Neural progenitor cell (in vitro differentiated cells): Measurements from ENCODE around the gene PRIMA1.

Source experiments
- EZH2 ChIP-seq: fragments of 200-600 bp; sonication (generic); IDR thresholded peaks from 2 replicates; pipeline ENCODE4 v1.6.1; 2017; ENCODE audit warnings: antibody characterized with exemption, mild to moderate bottlenecking, moderate library complexity
- TF ChIP-seq, protein P1 (sequence below): fragments of 200-600 bp; sonication (generic); IDR thresholded peaks from 2 replicates; pipeline ENCODE4 v1.5.1; 2017; ENCODE audit warnings: antibody characterized with exemption, mild to moderate bottlenecking

DNA sequence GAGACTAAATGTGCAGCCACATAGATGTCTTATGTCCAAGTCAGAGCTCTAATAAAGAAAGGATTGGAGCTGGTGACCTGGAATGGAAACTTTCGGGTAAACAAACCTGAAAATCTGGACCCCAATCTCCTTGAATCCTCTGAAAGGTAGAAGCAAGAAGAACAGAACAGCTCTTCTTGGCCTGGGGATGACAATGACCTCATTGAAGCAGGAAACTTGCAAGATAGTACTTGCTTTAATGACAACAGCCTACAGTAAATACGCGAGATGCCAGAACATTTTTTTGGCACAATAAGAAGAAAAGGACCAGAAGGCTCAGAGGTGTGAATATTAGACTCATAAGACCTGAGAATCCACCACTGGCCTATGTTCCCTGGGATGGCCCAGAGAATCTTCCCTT, 4.1 kb upstream of the PRIMA1 start:
- TF ChIP-seq, protein P1, sequence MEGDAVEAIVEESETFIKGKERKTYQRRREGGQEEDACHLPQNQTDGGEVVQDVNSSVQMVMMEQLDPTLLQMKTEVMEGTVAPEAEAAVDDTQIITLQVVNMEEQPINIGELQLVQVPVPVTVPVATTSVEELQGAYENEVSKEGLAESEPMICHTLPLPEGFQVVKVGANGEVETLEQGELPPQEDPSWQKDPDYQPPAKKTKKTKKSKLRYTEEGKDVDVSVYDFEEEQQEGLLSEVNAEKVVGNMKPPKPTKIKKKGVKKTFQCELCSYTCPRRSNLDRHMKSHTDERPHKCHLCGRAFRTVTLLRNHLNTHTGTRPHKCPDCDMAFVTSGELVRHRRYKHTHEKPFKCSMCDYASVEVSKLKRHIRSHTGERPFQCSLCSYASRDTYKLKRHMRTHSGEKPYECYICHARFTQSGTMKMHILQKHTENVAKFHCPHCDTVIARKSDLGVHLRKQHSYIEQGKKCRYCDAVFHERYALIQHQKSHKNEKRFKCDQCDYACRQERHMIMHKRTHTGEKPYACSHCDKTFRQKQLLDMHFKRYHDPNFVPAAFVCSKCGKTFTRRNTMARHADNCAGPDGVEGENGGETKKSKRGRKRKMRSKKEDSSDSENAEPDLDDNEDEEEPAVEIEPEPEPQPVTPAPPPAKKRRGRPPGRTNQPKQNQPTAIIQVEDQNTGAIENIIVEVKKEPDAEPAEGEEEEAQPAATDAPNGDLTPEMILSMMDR, result no peak
- TF ChIP-seq EZH2, result no peak
